NCI-H2107 (cell line): ENCODE data around the gene CHI3L2.

Experiments
- DNase-seq: peaks from one replicate; lab custom pipeline; 2025; lab: John Stamatoyannopoulos, UW

CHI3L2 gene

DNA sequence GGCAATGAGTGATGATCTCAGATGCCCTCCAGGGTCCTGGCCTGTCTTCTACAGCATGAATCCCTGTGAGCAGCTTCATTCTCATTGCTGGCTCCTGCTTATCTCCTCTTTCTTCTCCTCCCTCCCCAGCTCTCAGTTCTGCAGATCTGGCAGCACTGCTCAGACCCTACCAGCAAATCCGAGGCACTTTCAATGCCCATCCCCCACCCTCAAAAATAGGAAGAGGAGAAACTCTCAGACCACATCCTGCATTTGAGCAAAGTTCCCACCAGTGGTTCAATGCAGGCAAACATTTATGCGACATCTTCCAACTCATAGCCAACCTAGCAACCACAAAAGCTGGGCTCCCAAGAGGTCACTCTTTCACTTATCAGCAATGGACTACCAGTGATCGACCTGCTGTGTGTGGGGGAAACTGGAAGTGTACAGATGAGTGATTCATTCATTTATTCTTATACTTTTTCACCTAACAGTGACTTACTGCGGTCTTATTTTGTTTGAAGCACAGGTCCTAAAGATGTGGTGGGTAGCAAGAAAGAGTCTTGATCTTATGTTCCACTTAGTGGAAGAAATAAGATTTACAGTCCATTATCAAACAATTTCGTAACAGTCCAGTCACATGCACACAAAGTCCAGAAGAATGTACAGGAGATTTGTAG is 5.8 kb upstream of the CHI3L2 start:
- DNase-seq, result no peak

DNA sequence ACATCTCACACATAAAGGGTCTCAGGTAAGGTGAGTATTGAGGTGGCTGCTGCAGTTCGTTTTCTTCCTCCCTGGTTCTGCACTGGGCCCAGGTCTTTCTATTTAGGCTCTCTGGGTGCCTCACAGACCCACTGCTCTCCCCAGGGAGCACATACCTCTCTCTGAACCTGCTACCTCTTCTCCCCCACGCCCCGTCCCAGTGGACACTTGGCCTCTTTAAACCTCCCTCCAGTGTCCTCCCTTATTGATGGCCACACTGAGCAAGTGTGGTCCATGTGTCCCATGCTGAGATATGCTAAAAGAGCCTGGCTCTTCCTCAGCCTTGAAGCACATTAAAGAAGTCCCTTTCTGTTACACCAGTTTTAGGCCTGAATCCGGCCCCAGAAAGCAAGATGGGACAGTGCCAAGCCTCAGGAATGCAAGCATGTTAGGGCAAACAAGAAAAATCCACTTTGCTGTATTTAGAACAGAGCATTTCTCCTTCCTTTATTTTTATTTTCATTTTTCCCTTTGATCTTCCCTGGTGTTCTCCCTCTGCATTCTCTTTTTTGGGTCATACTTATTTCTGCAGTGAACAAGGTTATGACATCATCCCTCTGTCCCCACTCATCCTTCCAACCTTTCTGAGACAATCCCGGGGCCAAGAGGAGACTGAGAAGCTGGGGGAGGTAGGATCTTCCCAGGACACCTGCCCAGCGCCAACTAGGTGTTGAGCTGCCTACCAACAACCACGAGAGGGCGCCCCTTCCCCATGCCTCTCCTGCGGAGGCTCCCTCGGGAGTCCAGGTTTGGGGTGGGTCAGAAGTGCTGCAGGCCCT is 5.0 kb upstream of the CHI3L2 start:
- peak; percentile 61 for DNase-seq

DNA sequence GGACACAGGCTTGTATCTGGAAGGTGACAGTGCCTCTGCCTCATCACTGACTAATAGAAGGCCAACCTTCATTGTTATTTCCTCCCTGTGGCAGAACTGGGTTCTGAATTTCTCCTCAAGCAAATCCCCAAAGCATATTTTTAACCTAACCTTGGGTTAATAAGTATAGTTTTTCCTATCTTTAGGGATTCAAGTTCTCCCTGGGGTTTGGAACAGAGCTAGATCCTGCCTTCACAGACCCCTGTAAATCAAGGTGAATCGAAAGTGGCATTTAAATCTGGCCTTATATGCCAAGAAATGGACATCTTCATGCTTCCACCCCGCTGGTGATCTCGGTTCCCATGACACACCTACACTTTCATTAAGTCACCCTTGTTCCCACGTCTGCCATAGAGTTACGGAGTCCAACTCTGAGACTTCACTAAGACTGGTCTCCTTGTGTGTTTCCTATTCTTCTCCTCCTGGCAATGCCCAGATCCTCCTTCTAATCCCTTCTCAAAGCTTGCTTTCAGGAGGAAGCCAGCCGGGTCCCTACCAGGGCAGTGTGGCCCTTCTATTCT is 4.3 kb upstream of the CHI3L2 start:
- DNase-seq, result no peak

DNA sequence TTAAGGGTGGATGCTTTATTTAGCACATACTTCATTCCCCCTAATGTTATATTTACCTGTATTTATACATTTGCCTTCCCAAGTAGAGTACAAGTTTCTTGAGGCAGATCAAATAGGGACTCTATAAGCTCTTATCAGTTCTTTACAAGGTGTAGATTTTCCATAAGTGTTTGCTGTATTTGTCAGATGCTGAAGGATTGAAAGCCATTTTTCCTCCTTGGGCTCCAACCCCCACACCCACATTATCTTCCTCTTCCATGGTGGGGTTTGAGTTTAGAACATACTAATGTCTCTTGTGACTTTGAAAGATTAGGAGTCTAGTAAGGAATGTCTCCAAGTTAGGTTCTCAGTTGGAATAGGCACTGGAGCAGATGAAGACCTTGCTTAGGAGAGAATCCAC is 2.4 kb upstream of the CHI3L2 start:
- no peak for DNase-seq

DNA sequence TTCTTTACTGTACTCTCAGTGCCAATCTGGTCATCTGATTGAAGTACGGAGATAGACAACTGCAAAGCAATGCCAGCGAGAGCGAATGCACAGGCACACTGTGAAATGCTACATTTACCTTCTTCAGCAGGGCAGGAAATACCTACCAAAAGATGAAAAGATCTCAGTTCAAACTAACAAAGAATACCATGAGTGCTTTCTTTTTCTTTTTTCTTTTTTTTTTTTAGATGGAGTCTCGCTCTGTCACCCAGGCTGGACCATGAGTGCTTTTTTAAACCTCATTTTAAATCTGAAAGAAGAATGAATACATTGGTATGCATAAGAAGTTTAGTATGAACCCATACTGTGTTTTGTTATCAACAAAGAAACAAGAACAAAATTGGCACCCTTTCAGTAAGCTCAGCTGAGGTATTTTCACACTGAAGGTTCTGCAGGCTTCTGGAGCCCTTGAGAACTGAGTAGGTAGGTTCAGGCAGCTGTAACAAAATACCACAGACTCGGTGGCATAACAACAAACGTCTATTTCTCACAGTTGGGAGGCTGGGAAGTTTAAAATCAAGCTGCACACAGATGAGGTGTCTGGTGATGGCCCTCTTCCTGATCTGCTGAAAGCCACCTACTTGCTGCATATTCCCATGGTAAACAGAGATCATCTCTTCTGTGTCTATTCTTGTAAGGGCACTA is 1.7 kb upstream of the CHI3L2 start:
- DNase-seq, result no peak

DNA sequence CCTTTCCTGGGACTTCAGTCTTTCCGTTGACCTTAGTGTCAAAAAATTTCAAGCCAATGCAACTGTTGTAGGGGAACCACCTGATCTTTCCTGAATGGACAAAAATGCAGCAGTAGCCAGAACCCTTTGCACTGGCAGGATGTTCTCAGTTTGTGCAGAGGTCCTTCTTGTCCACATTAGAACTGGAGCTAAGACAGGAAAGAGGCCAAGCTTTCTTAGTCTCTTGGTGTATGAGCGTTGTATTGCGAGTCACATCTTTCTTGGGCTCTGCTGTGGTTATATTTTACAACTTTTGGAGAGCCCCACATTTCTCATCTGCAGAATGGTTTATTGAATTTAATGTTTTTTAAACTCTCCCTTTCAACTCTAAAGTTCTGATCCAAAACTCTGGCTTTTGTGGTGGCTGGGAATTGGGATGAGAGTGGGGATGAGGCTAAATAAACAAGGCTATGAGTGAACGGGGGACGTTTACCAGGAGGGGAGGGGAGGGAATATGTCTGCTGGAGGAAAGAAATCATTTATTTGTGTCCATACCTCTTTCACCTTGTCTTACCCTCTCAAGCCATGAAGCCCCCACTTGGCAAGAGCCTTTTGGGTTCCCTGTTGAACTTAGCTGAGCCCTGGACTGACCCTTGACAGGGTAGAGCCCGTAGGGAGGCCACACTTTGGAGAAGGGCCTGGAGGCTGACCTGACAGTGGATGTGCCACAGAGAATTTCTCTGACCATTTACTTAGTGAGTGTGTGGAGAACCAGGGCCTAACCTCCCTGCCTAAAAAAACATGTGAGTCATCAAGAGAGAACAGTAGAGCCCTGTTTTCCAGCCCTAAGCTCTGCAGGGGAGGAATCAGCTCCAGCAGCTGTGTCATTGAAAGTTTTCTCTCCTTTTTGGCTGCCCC is 586 bp downstream of the CHI3L2 start:
- no peak for DNase-seq

DNA sequence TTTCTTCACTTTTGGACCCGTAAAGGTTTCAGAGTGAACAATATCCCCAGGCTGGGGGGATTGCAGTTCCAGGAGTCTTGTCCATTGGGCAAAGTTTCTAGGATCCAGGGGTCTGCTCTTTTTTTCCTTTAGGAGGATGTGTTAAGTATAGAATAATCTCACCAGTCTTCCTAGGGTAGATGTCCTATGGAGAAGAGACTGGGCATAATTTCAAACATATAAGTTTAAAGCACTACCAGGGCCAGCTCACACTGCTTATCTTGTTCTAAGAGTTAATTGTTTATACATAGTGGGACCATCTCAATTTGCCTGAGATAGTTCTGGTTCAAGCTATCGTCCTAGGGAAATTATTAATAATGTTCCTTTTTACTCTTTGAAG is 1.2 kb downstream of the CHI3L2 start:
- no peak for DNase-seq

DNA sequence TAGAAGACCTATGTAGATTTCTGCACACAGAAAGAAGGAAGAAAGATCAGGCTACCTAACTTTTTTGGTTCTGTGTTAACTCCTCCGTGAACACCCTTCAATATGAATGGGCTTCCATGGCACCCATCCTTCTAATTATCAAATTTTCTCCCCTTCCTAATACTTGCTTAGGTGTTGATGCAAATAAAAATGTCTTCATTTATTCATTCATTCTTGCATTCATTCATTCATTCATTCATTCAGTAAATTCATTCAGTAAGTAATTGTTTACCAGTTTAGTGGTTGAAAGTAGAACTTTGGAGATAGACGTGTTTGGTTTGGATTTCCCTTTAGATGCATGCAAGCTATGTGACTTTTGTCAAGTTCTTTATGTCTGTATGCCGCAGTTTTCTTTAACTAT is 4.6 kb downstream of the CHI3L2 start:
- no peak for DNase-seq

DNA sequence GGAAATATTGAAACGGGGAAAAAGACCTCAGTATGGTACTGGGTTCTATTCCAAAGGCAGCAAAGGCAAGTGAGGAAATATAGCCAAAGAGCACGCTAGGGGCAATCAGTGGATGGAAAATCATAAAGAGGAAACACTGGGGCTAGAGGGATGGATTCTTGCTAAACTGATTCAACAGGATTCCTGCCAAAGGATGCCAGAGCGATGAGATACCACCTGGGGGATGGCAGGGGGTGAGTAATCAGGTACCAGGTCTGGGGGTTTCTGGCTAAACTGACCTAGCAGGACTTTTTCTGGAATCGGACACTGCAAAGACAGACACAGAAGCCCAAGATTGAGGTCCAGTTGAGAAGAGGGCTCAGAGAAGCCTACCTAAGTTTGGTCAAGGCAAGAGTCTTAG is 6.7 kb downstream of the CHI3L2 start:
- DNase-seq, result no peak

DNA sequence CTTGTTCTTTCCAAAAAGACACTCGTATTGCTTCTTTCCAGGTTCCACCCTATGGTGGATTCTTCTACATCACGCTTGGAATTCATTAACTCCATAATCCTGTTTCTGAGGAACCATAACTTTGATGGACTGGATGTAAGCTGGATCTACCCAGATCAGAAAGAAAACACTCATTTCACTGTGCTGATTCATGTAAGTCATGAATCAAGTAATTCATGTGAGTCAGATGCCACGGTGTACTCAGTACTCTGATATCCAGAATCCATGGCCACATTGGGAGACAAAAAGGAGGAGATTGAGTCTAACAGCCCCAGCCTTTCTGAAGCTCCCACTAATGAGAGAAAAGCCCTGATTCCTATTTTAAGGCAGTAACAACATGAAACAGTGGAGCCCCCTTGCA is 7.4 kb downstream of the CHI3L2 start:
- DNase-seq, result no peak

DNA sequence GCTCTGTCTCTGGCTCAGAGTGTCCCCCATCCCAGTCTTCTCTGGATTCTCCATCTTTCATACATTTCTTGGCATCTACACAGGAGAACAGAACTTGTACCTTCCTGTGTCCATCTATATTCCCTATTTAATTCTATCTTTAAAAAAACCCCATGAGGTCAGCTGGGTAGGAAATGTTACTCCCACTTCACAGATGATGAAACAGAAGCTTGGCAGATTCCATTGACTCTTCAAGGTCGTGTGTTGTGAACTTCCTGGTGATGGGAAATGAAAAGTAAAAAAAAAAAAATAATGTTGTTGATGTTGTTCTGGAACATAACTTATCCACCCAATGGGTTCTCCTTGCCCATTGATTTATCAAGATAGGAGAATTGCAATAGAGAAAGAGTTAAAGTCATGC is 8.9 kb downstream of the CHI3L2 start:
- DNase-seq, result no peak

DNA sequence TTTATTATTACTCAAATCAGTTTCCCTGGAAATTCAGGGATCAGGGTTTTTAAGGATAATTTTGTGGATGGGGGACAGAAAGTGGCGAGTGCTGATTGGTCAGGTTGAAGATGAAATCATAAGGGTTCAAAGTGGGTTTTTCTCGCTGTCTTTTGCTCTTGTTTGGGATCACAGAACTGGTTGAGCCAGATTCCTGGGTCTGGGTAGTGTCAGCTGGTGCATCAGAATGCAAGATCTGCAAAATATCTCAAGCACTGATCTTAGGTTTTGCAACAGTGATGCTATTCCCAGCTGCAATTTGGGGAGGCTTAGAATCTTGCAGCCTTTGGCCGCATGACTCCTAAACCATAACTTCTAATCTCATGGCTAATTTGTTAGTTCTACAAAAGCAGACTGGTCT is 9.3 kb downstream of the CHI3L2 start:
- no peak for DNase-seq

DNA sequence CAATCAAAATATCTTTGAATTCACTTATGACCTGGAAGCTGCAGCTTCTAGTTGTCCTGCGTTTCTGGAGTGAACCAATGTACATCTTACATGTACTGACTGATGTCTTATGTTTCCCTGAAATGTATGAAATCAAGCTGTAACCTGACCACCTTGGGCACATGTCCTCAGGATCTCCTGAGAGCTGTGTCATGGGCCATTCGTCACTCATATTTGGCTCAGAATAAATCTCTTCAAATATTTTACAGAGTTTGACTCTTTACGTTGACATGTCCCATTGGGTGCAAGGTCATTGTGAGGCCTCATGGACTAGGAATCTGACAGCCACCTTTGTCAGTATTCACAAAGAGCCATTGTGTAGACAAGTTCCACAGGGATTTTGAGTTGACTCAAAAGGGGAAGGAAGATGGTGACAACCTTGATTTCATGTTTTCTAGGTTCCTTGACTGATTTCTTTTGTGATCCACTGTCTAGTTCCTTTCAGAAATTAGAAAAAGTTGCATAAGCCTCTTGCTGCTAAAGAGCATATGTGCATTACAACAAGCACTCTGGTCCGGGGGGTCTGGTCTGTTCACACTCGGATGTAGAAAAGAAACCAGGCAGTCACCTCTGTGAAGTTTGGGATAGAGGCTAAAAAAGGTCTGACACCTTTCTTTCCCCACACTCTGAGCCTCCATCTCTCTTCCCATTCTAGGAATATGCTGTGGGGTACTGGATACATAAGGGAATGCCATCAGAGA is 10.7 kb downstream of the CHI3L2 start:
- DNase-seq, result no peak

DNA sequence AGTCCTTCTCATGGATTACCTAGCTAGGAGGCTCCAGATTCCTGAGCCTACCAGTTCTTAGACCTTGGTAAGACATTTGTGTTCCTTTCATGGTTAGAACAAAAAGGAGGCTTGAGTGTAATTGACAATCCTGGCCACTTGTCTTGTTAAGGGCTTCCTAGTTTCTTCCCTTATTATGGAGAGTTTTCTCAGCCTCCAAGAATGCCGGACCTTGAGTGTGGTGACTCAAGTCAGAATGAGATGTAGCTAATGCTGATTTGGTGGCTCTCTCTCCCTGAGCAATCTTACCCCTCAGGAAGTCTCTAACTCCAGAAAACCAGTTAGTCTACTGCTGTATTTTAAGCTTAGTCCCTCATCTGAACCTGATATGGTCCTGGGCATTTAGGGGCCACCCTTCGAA is 14.3 kb downstream of the CHI3L2 start:
- DNase-seq, result no peak

DNA sequence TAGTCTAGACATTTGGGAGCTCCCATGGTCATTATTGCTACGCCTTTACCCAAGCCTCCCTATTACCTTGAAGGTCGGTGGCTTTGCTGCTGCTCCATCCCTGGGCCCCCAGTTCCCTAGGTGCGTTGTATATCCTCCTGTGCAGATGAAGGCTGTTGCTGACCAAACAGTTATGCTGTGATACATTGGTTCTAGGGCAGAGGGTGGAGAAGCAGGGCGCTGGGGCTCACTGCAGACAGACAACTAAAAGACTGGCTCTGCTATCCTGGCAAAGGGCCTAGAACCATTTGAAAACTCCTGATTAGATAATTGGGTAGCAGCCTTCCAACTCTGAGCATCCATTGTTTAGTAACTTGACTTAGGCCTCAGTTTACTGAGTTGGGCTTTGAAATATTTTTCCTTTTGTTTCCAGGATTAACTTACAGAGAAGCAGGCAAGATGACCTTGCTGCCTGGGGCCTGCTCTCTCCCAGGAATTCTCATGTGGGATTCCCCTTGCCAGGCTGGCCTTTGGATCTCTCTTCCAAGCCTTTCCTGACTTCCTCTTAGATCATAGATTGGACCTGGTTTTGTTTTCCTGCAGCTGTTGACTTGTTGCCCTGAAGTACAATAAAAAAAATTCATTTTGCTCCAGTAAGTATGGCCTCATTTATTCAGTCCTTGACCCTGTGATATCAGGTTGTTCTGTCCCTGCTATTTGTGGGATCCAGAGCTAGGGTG is 15.5 kb downstream of the CHI3L2 start:
- no peak for DNase-seq

DNA sequence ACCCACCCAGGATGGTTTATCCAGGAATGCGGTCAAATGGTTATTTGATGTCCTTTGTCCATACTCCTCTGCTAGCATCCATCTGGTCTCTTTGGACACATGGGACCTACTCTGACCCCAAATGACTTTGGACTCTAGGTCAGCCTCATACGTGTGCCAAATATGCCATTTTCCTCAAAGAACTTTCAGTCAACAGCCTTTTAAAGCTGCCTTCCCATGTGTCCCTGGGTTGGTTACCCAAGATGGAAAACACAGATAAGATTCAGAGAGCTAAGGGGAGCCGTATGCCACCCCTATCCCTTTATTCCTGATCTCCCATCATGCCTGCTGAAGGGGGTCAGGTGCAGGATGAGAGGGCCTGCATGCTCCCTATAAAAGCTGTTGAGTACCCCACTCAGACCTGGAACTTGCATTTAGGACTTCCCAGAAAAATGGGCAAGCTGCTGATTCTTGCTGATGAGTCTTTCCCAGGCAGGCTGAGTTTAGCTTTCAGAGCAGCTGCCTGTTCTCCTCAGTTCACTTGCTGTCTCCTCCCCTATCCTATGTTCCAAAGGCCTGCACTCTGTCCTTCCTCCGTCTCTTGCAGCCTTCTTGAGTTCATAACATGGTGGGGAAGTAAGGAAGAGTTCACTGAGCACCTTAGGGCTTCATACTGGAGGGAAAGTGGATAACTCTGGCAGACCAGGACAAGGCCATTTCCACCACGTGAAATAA is 19.8 kb downstream of the CHI3L2 start:
- no peak for DNase-seq

DNA sequence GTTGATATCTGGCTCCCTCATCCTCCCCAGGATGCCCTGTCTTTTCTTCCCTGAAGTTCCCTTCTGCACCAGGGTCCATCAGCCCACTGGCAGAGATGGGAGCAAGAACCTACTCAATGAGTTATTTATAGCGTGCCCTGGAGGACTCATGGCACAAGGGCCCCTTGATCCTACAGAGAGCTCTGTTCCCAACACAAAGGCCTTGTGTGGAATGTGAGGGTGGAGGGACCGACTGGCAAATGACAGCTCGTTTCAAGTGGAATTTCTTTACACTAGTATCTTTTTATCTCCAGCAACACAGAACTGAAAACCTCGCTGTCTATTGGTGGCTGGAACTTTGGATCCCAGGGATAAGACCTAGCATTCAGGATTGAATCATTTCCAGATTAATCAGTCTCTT is 22.4 kb downstream of the CHI3L2 start:
- no peak for DNase-seq

DNA sequence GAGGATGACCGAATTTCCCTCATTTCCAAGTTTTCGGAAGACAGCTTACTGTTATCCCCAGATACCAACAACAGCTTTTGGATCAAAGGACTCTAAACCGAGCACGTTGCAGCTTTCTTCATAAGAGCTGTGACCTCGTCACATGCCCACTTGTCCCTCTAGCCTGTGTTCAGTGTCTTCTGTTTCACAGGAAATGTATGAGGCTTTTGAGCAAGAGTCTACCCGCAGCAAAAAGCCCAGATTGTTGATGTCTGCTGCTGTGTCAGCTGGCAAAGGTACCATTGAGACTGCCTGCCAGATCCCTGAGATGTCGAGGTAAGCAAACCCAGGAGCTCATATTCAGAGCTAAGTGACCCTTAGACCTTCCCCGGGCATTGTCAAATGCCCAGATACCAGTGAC is 24.1 kb downstream of the CHI3L2 start:
- DNase-seq, result no peak

DNA sequence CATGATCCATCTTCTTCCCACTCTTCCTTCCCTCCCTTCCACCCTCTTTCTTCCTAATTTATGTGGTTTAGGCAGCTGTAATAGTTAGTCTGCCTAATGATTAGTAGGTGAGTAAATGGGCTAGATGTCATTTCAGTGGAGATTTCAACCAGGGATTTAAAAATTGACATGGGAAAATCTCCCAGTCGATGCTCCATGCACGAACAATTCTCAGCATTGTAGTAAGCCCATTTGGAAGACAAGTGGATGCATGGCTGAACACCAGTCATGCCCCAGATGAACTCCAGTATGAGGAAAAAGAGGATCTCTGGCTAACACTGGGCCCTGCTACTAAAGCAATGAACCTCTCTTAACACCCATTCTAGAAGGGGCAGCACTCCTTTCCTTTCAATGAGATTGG is 25.3 kb downstream of the CHI3L2 start:
- no peak for DNase-seq

DNA sequence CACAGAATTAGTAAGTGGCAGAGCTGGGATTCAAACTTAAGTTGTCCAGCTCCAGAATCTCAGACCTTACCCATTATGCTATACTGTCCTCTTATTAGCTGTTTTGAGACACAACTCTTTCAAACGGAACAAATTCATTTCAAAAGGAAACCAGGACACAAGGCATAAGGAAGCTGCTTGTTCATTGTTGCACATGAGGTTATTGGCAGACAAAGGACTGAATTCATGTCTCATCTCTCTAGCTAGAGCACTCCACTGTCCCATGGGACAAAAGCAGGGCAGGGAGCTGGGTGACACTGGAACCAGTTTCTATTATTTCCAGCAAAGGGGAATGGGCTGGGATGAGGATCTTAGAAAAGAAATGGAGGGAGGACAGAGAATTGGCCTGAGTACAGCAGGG is 26.4 kb downstream of the CHI3L2 start:
- no peak for DNase-seq
